Glomerular visceral epithelial cell (primary cell): ENCODE data around the gene ARMCX2.
"Not testable (repeated sequence)": the region's sequence is repeated elsewhere in the genome, so short reads cannot be mapped to it uniquely, and the experiment has no call there.

ENCODE experiments used
- DNase-seq: peaks from one replicate; pipeline ENCODE4 v3.0.0-alpha.2; 2016; ENCODE audit errors: extremely low spot score

Gene ARMCX2

DNA sequence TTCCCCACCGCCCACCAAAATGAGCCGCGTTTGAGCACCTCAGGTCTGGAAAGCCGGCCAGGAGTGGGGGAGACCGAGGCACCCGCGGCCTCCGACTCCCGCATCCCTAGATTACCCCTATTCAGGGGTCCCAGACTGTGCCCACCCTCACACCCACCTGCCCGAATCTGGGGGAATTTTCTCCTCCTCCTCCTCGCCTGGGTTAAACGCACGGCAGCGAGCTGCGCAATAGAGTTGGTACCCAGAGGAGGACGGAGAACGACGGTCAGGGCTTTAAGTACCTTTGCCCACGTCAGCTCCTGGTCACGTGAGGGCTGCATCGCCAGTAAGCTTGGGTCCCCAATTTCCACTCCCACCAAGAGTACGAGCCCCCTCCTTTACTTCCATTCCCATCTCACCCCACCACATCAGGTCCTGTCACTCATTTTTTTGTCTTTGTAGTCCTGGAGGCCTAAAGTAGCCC is at the start of gene ARMCX2:
Gene ARMCX2, minus strand, starts transcription at position 250 of the 463 bp plus-strand sequence. CDS start 2,262 bp downstream, outside the sequence.
- peak; percentile 12 for DNase-seq

DNA sequence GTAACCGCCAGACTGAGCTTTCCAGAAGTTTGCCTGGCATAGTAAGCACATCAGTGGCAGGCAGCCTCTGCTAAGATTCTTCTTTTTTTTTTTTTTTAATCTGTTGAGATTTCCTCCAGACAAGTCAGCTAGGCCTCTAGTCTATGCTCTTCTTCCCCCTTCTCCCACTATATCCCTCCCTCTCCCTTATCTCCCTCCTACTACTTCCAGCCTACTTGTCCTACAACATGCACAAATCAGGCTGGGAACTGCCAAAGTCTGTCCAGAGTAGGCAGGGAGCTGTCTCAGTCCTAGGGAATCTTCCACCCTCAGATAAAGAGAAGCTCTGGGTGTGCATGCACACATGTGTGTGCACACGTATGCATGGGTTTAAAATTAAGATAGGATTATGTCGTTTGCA is 49.7 kb upstream of the ARMCX2 start:
- DNase-seq: no peak

DNA sequence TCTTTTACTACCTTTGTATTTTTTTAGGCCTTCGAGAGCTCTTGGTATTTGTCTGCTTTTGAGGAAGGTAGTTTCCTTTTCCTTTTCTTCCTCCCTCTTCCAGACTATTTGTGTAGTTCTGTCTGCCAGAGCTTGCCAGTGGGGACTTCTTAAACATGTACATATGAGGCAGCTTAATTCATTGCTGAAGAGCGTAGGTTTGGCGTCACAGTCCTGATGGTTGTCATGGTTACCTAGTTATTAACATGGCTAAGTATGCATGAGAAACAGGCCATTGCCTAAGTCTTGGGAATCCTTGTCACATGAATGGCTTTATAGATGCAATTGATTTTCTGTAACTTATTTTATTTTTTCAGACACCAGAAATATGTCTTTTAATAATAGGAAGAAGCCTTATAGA is 48.5 kb upstream of the ARMCX2 start:
- no peak for DNase-seq

DNA sequence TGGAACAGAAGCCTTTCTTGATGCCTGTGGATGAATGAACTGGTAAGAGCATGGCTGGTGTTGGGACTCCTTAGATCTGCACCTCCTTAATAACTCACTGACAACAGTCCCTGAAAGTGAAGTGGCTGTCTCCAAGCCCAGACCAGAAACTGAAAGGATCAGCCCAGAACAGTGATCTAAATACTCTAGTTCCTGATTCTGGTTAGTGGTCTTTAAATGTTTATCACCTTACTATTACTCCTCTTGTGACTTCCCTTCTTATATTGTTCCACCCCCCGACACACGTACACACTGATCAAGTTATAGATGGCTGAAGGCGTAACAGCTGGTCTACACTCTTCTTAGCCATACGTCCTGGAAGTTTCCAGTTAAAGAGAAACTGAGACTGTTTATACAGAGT is 33.8 kb upstream of the ARMCX2 start:
- DNase-seq: no peak

DNA sequence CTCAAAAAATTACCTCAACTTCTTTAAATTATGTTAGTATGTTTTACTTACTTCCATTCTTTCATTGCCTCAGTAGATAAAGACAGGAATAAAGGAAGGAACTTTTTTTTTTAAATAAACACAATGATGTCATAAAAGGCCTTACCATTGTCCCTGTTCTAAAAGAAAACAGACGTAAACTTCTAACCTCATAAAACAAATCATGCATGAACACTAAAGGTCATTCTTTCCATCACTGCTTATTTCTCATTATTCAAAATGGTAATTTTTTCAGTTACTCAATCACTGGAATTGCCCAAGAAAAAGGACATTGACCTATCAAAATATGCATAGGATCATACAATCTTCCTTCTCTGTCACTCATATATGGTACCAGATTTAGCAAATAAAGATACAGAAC is 32.2 kb upstream of the ARMCX2 start:
- DNase-seq: no peak

DNA sequence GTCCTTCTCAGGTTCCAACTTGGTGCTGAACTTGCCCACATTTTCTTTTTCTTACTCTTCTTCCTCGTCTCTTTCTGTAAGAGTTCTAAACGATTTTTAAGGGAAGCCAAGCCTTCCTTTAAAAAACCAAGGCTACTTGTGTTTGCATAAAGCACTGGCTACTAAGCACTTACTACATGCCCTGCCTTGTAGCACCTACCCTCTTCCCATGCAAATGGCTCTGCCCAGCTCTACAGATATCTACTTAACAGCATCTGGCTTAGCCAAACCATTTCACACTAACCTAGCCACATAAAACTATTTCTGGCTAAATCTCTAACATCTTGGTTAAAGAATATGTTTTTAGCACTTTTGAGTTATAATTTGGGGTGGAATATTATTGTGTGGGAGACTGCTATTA is 26.9 kb upstream of the ARMCX2 start:
- no peak for DNase-seq

DNA sequence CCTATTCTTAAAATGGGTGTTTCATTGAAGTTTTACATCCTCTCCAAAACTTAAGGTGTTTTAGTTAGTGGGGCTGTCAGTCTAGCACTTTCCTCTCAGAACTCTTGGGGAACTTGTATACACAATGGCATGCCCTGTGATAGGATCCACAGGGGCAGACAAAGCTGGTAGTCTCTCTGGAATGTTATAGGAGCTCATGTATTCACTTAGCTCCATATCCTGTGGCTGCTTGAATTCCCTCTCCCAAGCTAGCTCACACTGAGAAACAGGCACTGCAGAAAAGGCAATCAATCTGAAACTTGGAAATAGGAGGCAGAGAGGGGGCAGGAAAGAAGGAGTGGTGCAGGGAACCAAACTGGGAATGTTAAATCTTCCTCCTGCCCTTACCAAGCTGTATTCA is 26.3 kb upstream of the ARMCX2 start:
- DNase-seq: no peak

DNA sequence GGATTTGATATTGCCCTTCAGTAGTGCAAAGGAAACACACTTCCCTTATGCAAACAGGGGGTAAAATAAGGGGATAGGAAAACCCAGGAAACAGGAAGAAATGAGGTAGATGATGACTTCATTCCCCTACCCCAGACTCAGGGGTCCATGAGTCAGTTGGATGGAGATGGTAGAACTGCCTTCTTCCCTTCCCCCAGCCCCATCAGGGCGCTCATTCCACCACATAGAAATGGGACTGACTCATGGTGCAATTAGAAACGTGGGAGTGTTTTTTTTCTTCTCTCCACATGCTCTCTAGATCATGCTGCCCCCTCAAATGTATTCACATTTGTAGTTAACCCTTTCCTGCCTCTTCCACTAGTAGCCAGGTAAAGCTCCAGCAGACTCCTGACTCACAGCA is 23.1 kb upstream of the ARMCX2 start:
- DNase-seq: no peak

DNA sequence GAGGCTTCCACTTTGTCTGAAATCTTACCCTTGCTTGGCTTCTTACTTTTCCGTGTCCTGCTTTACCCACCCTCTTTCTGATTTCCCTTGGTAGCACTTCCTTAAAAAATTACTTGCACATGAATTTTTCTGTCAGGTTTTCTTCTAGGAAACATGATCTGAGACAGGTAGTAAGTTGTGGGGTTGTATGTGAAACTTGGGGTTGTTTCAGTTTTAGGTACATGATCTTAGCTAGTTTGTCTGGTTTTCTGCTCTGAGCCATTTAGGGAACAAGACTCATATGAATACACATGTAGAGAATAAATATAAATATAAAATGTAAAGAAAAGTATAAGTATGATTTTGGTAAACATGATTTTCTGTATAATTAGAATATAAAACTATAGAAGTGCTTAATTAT is 17.4 kb upstream of the ARMCX2 start:
- no peak for DNase-seq

DNA sequence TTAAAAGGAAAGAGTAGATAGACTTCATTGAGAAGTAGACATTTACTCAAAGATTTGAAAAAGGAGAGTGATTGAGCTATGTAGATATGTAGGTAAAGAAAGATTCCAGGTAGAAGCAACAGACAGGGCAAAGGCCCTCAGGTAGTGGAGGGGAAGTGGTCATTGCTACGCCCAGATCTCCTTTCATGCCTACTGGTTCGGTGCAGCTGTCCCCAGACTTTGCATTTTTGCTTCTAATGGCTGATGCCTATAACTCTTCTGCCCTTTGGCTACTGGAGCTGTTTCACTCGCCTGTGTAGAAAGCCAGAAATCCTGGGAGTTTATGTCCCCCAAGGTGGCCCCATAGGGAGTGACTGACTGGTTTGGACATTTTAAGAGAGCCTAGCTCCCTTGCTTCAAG is 16.9 kb upstream of the ARMCX2 start:
- DNase-seq: no peak

DNA sequence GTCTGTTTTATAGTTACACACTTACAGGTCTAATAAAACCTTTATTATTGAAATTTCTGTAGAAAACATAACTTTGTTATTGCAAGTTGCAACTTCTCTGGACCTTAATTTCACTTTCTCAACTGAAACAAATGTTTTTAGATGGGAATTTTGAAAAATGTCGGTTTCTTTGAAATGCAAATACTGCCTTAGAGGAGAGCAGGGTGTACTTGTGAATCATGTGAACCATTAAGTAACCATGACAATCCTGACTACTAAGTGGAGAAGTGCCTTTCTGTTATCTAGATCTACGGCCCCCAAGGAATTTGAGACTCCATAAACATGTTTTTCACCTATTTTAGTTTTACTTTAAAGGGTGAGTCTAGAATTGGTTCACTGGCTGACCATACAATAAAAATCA is 8.5 kb upstream of the ARMCX2 start:
- no peak for DNase-seq

DNA sequence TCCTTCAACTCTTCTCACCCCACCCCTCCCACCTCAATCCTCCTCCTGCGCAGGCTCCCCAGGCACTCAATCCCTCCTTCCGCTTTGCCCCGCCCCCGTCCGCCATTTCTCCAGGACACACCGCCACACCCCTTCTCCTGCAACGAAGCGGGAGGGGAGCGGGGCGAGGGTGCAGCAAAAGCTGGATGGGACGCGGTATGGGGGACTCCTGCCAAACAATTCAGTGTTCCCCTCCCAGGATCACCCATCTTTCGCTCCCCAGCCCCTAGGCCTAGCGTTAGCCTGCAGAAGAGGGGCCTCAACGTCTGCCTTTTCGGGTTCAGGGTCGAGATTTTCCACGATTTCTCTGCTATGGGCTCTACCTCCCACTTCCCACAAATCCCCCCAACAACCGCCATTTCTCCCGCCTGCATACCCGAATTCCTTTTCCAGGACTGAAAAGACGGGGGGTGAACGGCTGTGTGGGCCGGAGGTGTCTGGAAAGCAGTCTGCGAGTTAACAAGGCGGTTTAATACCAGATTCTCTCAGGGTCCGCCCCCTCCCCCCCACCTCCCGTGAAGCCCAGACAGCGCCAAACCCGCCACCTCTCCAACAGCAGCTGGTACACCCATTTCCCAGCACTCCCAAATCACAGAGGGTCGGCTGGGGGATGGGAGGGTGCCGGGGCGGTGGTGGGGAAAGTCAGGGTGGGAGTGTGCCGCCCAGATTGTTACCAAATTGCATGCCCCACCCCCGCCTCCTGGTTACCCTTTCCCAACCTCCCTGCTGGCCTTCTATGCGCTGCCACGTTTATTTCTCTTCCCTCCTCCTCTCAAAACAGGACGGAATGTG is 774 bp downstream of the ARMCX2 start:
- DNase-seq: peak; percentile 34

DNA sequence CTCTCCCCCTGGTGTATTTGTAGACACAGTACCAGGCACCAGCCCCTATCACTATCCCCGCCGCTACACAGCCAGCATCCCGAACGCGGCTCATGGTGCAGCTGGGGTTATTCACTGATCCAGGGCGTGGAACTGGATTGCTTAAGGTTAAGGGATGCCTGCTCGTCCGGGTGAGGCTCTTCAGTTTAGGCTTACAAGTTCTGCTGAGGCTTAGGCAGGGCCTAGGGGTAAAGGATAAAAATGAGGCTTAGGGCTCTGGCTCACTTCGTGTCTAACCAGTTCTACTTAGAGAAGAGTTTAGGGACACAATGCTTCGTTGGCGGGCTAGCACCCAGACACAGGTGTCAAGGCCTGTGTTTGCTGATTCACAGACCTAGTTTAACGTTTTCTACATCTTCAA is 2.2 kb downstream of the ARMCX2 start:
- DNase-seq: no peak

DNA sequence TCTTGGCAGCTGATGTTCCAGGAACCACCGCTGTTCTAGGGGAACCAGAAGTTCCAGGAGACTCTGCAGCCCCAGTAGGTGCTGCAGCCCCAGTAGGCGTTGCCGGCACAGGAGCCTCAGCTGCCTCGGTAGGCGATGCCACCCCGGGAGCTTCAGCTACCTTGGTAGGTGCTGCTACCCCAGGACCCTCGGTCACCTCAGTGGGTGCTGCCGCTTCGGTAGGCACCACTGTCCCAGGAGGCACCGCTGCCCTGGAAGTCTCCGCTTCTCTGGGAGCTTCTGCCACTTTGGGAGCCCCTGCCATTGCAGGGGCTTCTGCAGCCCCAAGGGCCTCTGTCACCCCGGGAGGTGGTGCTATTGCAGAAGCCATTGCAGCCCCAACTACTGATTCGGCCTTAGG is 2.8 kb downstream of the ARMCX2 start:
- DNase-seq: no peak

DNA sequence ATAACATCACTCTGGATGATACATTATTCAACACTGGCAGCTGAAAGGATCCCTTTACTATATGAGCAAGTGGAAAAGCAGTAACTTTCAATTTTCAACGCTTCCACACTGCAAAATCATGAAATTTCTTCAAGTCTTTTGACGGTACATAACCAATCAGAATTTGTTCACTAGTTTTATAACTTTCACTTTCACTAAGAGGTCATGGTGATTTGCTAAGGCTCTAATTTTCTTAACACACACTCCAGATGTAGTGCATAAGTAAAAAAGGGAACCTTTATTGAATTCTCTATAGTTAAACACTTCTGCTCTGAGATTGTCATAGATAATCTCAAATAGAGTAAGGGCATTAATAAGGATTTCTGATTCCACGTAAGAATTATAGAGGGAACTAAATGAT is 4.1 kb downstream of the ARMCX2 start:
- DNase-seq: no peak

DNA sequence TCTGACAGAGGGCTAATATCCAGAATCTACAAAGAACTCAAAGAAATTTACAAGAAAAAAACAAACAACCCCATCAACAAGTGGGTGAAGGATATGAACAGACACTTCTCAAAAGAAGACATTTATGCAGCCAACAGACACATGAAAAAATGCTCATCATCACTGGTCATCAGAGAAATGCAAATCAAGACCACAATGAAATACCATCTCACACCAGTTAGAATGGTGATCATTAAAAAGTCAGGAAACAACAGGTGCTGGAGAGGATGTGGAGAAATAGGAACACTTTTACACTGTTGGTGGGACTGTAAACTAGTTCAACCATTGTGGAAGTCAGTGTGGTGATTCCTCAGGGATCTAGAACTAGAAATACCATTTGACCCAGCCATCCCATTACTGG is 11.9 kb downstream of the ARMCX2 start:
- not testable (repeated sequence) for DNase-seq

DNA sequence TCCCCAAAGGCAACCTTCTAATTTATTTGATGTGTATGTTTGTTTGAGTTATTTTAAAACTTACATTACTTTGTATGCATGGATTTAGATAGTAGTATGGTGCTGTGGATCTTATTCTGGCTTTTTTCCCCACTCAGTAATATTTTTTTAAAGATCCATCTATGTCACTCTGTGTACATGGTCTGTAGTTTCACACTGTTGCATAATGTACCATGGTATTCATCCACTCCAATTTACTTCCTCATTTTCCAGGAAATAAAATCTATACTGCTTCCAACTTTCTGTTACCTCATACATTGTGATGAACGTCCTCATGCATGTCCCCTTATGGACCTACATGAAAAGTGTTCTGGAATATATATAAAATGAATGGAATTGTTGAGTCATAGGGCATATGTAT is 17.6 kb downstream of the ARMCX2 start:
- no peak for DNase-seq

DNA sequence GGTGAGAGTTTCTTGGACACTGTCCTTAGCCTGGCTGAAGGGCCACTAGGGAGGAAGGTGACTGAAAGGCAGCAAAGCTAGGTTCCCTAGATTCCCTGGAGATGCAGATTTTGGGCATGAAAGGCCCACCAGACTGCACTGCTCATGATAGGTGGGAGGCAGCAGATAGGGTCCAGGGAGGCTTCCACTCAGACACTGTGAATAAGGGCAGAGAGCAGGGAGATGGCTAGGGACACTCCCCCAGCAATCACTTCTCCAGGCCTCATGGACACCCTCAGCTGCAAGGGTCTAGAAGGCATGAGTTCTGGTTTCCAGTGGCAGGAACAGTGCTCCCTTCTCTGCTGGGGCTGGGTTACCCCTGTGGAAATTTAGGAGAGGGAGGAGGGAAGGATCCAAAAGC is 20.1 kb downstream of the ARMCX2 start:
- no peak for DNase-seq

DNA sequence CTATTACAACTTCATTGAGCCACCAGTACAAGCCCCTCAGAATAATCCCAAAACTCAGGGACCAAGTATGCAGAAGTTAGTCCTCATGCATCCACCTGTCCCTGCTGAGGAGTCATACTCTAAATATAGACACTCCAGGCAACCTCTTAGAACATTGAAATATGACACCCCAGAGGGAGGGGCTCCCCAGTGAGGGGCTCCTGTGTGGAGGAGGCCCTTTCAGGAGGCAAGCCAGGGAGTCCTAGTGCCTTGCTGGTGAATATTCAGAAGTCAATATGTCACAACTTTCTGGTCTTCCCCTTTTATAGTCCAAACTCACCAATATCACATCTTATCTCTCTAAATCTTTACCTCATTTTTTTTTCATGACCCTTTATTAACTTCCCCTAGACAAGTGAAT is 40.3 kb downstream of the ARMCX2 start:
- peak; percentile 15 for DNase-seq

DNA sequence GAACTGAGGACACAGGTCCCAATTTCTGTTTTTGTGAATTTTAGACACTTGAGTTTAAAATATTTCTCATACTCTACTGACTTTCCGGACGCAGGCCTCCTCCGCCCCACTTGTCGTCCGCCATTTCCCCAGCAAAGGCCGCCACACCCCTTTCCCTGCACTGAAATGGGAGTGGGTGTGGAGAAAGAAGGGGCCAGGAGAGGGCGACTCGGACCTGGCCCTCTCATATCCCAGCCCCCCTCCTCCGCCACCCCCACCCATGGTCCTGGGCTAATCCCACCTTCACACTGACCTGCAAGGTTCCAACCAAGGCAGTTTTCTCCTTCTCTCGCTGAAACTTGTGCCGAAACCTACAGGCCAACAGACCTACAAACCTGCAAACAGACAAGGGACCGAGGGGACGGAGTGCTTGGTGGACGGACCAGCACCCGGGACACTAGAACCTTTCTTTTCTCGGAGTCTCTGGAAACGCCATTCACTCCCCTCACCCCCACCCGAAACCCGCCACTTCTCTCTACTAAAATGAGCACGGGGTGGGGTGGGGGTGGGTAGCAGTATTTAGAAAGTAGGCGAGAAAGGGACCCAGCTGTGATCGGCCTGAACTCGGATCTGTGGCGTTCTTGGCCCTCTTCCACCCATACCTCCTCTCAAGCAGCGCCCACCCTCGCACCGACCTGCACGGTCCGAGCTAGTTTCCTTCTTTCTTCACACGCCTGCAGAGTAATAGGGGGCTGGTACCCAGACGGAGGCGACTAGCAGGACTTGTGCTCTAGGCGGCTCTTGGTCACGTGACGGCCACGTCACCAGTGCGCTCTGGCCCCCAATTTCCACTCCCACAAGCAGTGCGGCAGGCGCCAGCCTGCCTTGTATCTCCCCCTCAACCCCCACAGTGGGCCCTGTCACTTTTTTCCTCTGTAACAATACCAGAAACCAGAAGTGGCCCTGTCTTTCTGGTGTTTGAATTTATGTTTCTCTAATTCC is 42.1 kb downstream of the ARMCX2 start, which contains the start of gene ARMCX6:
Gene ARMCX6, minus strand, starts transcription at position 790 of the 981 bp plus-strand sequence. CDS start 1,380 bp downstream, outside the sequence.
- DNase-seq: peak; percentile 64

DNA sequence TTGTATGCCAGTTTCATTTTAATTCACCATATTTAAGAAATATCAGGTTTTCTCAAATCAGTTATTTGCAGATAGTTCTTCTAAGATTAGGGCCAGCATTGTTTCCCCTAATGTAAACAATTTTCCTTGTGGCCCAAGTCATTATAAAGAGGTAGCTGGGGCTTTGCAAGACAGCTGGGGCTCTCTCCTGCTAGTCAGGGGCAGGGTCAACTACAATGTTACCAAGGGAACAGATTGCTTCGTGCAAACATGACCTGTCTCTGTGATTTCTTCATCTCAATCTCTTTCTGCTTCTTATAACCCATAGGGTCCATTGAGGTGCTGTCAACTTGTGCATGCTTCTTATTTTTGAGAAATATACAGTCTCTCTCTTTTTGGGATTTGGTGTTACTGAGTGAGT is 53.9 kb downstream of the ARMCX2 start:
- no peak for DNase-seq
